Measurements from ENCODE around the gene ZC3HAV1. TPM values are rescaled to one million over a fixed set of nuclear protein-coding genes. Genes with fewer than 3 reads are reported as not detected.
"Not testable (repeated sequence)": the region's sequence is repeated elsewhere in the genome, so short reads cannot be mapped to it uniquely, and the experiment has no call there.

The ZC3HAV1 gene
- total RNA-seq, 1 donor from 2014 or later, result 13.5 TPM

DNA sequence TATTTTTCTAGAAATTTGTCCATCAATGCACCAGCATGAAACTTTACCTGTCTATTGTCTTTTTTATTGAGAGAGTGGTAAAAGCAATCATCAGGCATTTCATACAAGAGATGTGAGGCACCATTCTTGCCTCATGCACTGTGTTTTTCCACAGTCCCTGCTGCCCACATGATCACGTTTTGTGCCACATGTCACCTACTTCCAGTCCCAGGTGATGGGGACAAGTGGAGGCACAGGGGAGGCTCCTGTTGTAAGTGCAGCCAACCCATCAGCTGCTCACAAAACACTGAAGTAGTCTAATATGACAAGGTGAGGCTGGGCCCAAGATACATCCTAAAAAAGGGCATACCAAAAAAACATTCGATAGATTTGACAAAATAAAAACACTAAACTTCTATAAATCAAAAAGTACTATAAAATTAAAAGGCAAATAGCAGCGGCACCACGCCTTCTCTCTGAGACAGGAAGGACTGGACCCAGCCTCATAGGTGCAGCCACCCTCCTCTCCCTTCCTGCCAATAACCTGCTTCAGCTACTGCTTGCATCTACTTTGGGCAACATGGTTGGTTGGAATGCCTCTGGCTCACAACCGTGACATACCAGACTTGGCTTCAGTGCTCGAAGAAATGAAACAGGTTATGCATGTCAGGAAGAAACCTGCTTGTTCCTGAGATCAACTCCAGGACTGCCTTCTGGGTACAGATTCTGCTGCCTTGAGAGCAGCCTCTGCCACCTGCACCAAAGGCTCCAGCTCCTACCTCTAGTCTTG is 76.0 kb downstream of the ZC3HAV1 start:
- Mint-ChIP-seq H3K27me3 (ENCODE audit: unreplicated experiment) (peaks cover 7% of the 10 kb centered on the region), H3K4me1 (ENCODE audit: low read depth, unreplicated experiment) (no peaks in the 10 kb centered on the region), H3K27ac (ENCODE audit: unreplicated experiment) (no peak overlapping the region), H3K36me3 (ENCODE audit: unreplicated experiment) (no peaks in the 10 kb centered on the region), H3K4me3 (ENCODE audit: unreplicated experiment) (no peak overlapping the region), H3K9me3 (ENCODE audit: unreplicated experiment) (peaks cover 2% of the 10 kb centered on the region)
- DNase-seq, result no peak
- no peak for TF ChIP-seq CTCF (IDR thresholded peaks at IDR 0.05; ENCODE audit: partially characterized antibody, unreplicated experiment)

GRCh38 chr7:139032473-139032872 is 77.0 kb downstream of the ZC3HAV1 start:
- H3K36me3 Mint-ChIP-seq (ENCODE audit: unreplicated experiment), result no peaks in the 10 kb centered on the region
- H3K27ac Mint-ChIP-seq (ENCODE audit: unreplicated experiment), result no peak overlapping the region
- peaks cover 6% of the 10 kb centered on the region for H3K27me3 Mint-ChIP-seq (ENCODE audit: unreplicated experiment)
- DNase-seq, result no peak
- H3K9me3 Mint-ChIP-seq (ENCODE audit: unreplicated experiment), result peaks cover 2% of the 10 kb centered on the region
- H3K4me3 Mint-ChIP-seq (ENCODE audit: unreplicated experiment), result no peak overlapping the region
- TF ChIP-seq CTCF (IDR thresholded peaks at IDR 0.05; ENCODE audit: partially characterized antibody, unreplicated experiment), result no peak
- H3K4me1 Mint-ChIP-seq (ENCODE audit: low read depth, unreplicated experiment), result no peaks in the 10 kb centered on the region

GRCh38 chr7:139029353-139029752 is 80.2 kb downstream of the ZC3HAV1 start:
- no peak overlapping the region for H3K27ac Mint-ChIP-seq (ENCODE audit: unreplicated experiment)
- no peak for DNase-seq
- TF ChIP-seq CTCF (IDR thresholded peaks at IDR 0.05; ENCODE audit: partially characterized antibody, unreplicated experiment), result no peak
- H3K9me3 Mint-ChIP-seq (ENCODE audit: unreplicated experiment), result no peaks in the 10 kb centered on the region
- H3K4me3 Mint-ChIP-seq (ENCODE audit: unreplicated experiment), result no peak overlapping the region
- H3K4me1 Mint-ChIP-seq (ENCODE audit: low read depth, unreplicated experiment), result no peaks in the 10 kb centered on the region
- no peaks in the 10 kb centered on the region for H3K36me3 Mint-ChIP-seq (ENCODE audit: unreplicated experiment)
- no peaks in the 10 kb centered on the region for H3K27me3 Mint-ChIP-seq (ENCODE audit: unreplicated experiment)

- Mint-ChIP-seq H3K4me1 (ENCODE audit: low read depth, unreplicated experiment) (no peaks in the 10 kb centered on the region), H3K9me3 (ENCODE audit: unreplicated experiment) (no peaks in the 10 kb centered on the region), H3K36me3 (ENCODE audit: unreplicated experiment) (no peaks in the 10 kb centered on the region), H3K27me3 (ENCODE audit: unreplicated experiment) (no peaks in the 10 kb centered on the region), H3K27ac (ENCODE audit: unreplicated experiment) (no peak overlapping the region), H3K4me3 (ENCODE audit: unreplicated experiment) (no peak overlapping the region)
- DNase-seq, result no peak
- TF ChIP-seq CTCF (IDR thresholded peaks at IDR 0.05; ENCODE audit: partially characterized antibody, unreplicated experiment), result no peak
Observed at GRCh38 chr7:139026551-139026950, 83.0 kb downstream of the ZC3HAV1 start.

GRCh38 chr7:139025861-139026260 is 83.7 kb downstream of the ZC3HAV1 start:
- DNase-seq, result not testable (repeated sequence)

More at GRCh38 chr7:139025861-139026260, 83.7 kb downstream of the ZC3HAV1 start:
- H3K4me1 Mint-ChIP-seq (ENCODE audit: low read depth, unreplicated experiment); H3K9me3 Mint-ChIP-seq (ENCODE audit: unreplicated experiment); H3K4me3 Mint-ChIP-seq (ENCODE audit: unreplicated experiment); H3K36me3 Mint-ChIP-seq (ENCODE audit: unreplicated experiment); H3K27me3 Mint-ChIP-seq (ENCODE audit: unreplicated experiment); H3K27ac Mint-ChIP-seq (ENCODE audit: unreplicated experiment): not testable (repeated sequence)
